Measurements from ENCODE around the gene AHCYL2. TPM values are rescaled to one million over a fixed set of nuclear protein-coding genes. Genes with fewer than 3 reads are reported as not detected.
A peak's percentile ranks its signal among the peaks of the same experiment; 100 is the strongest.
"Not testable (repeated sequence)": the region's sequence is repeated elsewhere in the genome, so short reads cannot be mapped to it uniquely, and the experiment has no call there.

The AHCYL2 gene
- total RNA-seq, 1 experiment from 2014 or later = 54.6 TPM

GRCh38 chr7:129438839-129439651 lies 214.2 kb downstream of the AHCYL2 start:
- DNase-seq = peak; percentile 27
- TF ChIP-seq CTCF (IDR thresholded peaks at IDR 0.05; ENCODE audit: unreplicated experiment) = no peak
- no TSS peak for BruUV-seq (replicated peaks)
- no peaks in the 10 kb centered on the region for H3K27me3 Mint-ChIP-seq (ENCODE audit: unreplicated experiment)
- no peak overlapping the region for H3K4me3 Mint-ChIP-seq (ENCODE audit: low read depth, unreplicated experiment)
- intact Hi-C loops (cut with micrococcal nuclease; ENCODE audit: unreplicated experiment) = no loop called here
- CTCF ChIA-PET = interaction anchor here (0.8 to 1.9 kb wide), 3 partner anchors 63 to 214 kb away, joined by 3 to 7 read pairs (median 6); partner anchors contain the start of gene AHCYL2
- H3K9me3 Mint-ChIP-seq (ENCODE audit: low read depth, unreplicated experiment) = no peaks in the 10 kb centered on the region
- peaks cover 12% of the 10 kb centered on the region for H3K36me3 Mint-ChIP-seq (ENCODE audit: insufficient read depth, unreplicated experiment)
- H3K27ac Mint-ChIP-seq (ENCODE audit: unreplicated experiment) = peak overlapping the region; percentile 62
- peaks cover 28% of the 10 kb centered on the region for H3K4me1 Mint-ChIP-seq (ENCODE audit: low read depth, unreplicated experiment)

GRCh38 chr7:129439963-129440625 lies 215.3 kb downstream of the AHCYL2 start:
- no peak for DNase-seq
- peaks cover 2% of the 10 kb centered on the region for H3K36me3 Mint-ChIP-seq (ENCODE audit: insufficient read depth, unreplicated experiment)
- H3K27ac Mint-ChIP-seq (ENCODE audit: unreplicated experiment) = no peak overlapping the region
- peaks cover 28% of the 10 kb centered on the region for H3K4me1 Mint-ChIP-seq (ENCODE audit: low read depth, unreplicated experiment)
- CTCF ChIA-PET = interaction anchor here (0.6 to 1.9 kb wide), 2 partner anchors 20 to 72 kb away, joined by 7 to 8 read pairs; no protein-coding TSS in a partner anchor
- no peak overlapping the region for H3K4me3 Mint-ChIP-seq (ENCODE audit: low read depth, unreplicated experiment)
- BruUV-seq (replicated peaks) = no TSS peak
- H3K9me3 Mint-ChIP-seq (ENCODE audit: low read depth, unreplicated experiment) = no peaks in the 10 kb centered on the region
- intact Hi-C loops (cut with micrococcal nuclease; ENCODE audit: unreplicated experiment) = no loop called here
- H3K27me3 Mint-ChIP-seq (ENCODE audit: unreplicated experiment) = no peaks in the 10 kb centered on the region
- TF ChIP-seq CTCF (IDR thresholded peaks at IDR 0.05; ENCODE audit: unreplicated experiment) = no peak

GRCh38 chr7:129443612-129444011 lies 218.8 kb downstream of the AHCYL2 start:
- H3K9me3 Mint-ChIP-seq (ENCODE audit: low read depth, unreplicated experiment) = peaks cover 3% of the 10 kb centered on the region
- CTCF ChIA-PET = no interaction called here

GRCh38 chr7:129444776-129445175 lies 219.9 kb downstream of the AHCYL2 start:
- H3K4me3 Mint-ChIP-seq (ENCODE audit: low read depth, unreplicated experiment); intact Hi-C loops (cut with micrococcal nuclease; ENCODE audit: unreplicated experiment); H3K4me1 Mint-ChIP-seq (ENCODE audit: low read depth, unreplicated experiment); H3K9me3 Mint-ChIP-seq (ENCODE audit: low read depth, unreplicated experiment); DNase-seq; CTCF ChIA-PET; BruUV-seq (replicated peaks); H3K36me3 Mint-ChIP-seq (ENCODE audit: insufficient read depth, unreplicated experiment); H3K27ac Mint-ChIP-seq (ENCODE audit: unreplicated experiment); H3K27me3 Mint-ChIP-seq (ENCODE audit: unreplicated experiment): not testable (repeated sequence)

More at GRCh38 chr7:129443612-129444011, 218.8 kb downstream of the AHCYL2 start:
- Mint-ChIP-seq H3K4me1 (ENCODE audit: low read depth, unreplicated experiment) (peaks cover 16% of the 10 kb centered on the region), H3K27me3 (ENCODE audit: unreplicated experiment) (no peaks in the 10 kb centered on the region), H3K4me3 (ENCODE audit: low read depth, unreplicated experiment) (no peak overlapping the region), H3K36me3 (ENCODE audit: insufficient read depth, unreplicated experiment) (peaks cover 5% of the 10 kb centered on the region), H3K27ac (ENCODE audit: unreplicated experiment) (no peak overlapping the region)
- TF ChIP-seq CTCF (IDR thresholded peaks at IDR 0.05; ENCODE audit: unreplicated experiment) = no peak
- BruUV-seq (replicated peaks) = no TSS peak
- no peak for DNase-seq
- intact Hi-C loops (cut with micrococcal nuclease; ENCODE audit: unreplicated experiment) = no loop called here

GRCh38 chr7:129446925-129447324 lies 222.1 kb downstream of the AHCYL2 start:
- H3K27ac Mint-ChIP-seq (ENCODE audit: unreplicated experiment); CTCF ChIA-PET; H3K9me3 Mint-ChIP-seq (ENCODE audit: low read depth, unreplicated experiment); DNase-seq; H3K4me1 Mint-ChIP-seq (ENCODE audit: low read depth, unreplicated experiment); intact Hi-C loops (cut with micrococcal nuclease; ENCODE audit: unreplicated experiment); H3K4me3 Mint-ChIP-seq (ENCODE audit: low read depth, unreplicated experiment); H3K36me3 Mint-ChIP-seq (ENCODE audit: insufficient read depth, unreplicated experiment); BruUV-seq (replicated peaks); H3K27me3 Mint-ChIP-seq (ENCODE audit: unreplicated experiment): not testable (repeated sequence)

- H3K4me1 Mint-ChIP-seq (ENCODE audit: low read depth, unreplicated experiment); DNase-seq; H3K27me3 Mint-ChIP-seq (ENCODE audit: unreplicated experiment); H3K4me3 Mint-ChIP-seq (ENCODE audit: low read depth, unreplicated experiment); BruUV-seq (replicated peaks); CTCF ChIA-PET; H3K27ac Mint-ChIP-seq (ENCODE audit: unreplicated experiment); H3K9me3 Mint-ChIP-seq (ENCODE audit: low read depth, unreplicated experiment); H3K36me3 Mint-ChIP-seq (ENCODE audit: insufficient read depth, unreplicated experiment); intact Hi-C loops (cut with micrococcal nuclease; ENCODE audit: unreplicated experiment): not testable (repeated sequence)
Observed at GRCh38 chr7:129447445-129447844, 222.6 kb downstream of the AHCYL2 start.

- H3K9me3 Mint-ChIP-seq (ENCODE audit: low read depth, unreplicated experiment); H3K27me3 Mint-ChIP-seq (ENCODE audit: unreplicated experiment); H3K4me3 Mint-ChIP-seq (ENCODE audit: low read depth, unreplicated experiment); H3K4me1 Mint-ChIP-seq (ENCODE audit: low read depth, unreplicated experiment); intact Hi-C loops (cut with micrococcal nuclease; ENCODE audit: unreplicated experiment); CTCF ChIA-PET; BruUV-seq (replicated peaks); DNase-seq; H3K36me3 Mint-ChIP-seq (ENCODE audit: insufficient read depth, unreplicated experiment); H3K27ac Mint-ChIP-seq (ENCODE audit: unreplicated experiment): not testable (repeated sequence)
Observed at GRCh38 chr7:129448608-129449007, 223.8 kb downstream of the AHCYL2 start.

All from Calu3 (cell line).